Activated CD4-positive, alpha-beta T cell treated with anti-CD3 and anti-CD28 coated beads for 48 hours (primary cell): ENCODE data around the gene TEX35.
A peak's percentile ranks its signal among the peaks of the same experiment; 100 is the strongest.

Experiments
- DNase-seq: peaks from one replicate; pipeline ENCODE4 v3.0.0-alpha.2; 2020

Gene TEX35

DNA sequence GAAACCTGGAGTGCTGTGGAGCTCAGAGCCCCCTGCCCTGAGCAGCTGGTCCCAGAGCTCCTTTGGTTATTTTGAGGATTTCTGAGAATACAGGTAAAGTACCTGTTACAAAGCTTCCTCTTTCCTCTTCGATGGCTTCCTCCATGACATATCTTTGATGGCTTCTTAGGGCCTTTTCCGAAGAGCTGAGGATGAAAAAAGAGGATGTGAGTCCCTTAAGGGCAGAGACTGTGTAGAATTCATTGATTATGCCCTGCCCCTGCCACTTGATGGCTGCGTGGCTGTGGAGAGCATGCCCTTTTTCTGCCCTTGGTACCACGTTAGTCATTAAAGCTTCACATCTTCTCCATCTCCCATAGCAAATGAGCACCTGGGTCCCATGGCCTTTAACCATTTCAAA, 14.2 kb downstream of the TEX35 start:
- DNase-seq: no peak

DNA sequence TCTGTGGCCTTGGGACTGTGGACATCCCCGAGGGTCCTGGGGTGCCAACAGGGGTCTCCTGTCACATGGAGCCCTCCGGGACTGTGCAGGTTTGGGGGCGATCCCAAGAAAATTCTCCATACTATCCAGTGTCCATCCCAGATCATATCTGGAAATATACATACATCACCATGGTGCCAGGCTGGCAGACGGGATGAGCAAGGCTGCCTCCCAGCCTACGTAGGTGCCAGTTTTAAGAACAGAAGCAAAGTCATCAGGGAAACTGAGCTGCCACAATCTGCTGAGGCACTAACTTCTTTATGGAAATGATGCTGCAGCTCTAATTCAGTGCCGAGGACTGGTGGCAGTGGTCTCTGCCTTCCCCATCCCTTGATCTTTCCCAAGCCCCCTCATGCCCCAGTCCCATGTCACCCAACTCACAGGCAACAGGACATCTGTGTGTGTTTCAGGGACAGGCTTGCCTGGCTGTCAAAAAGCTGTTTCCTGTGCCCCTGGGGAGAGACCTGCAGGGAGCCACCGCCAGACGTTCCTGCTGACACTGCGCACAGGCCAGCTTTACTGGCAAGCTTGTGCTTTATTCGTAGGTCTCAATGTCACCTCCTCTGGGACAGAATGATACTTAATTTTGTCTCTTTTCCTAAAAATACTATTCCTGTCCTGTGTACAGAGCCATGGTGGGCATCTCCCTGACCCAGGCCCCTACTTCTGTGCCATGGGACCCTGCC, 15.5 kb downstream of the TEX35 start:
- DNase-seq: no peak

DNA sequence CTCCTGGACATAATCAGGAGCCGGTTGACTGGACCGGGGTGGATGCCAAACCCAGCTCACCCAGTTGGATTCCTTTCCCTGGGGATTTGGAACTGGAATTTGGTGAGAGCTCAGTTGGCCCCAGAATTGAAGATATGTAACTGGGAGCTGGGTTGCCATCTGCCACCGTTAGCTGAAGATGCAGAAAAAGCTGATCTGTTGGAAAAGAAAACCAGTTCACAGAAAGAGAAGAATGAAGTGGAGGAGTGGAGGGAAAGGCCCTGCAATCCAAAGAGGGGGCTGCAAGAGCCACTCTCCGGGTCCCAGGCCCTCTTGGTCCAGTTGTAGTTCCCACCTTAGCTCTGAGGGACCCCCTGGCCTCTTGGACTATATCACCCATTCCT, 16.0 kb downstream of the TEX35 start:
- no peak for DNase-seq

DNA sequence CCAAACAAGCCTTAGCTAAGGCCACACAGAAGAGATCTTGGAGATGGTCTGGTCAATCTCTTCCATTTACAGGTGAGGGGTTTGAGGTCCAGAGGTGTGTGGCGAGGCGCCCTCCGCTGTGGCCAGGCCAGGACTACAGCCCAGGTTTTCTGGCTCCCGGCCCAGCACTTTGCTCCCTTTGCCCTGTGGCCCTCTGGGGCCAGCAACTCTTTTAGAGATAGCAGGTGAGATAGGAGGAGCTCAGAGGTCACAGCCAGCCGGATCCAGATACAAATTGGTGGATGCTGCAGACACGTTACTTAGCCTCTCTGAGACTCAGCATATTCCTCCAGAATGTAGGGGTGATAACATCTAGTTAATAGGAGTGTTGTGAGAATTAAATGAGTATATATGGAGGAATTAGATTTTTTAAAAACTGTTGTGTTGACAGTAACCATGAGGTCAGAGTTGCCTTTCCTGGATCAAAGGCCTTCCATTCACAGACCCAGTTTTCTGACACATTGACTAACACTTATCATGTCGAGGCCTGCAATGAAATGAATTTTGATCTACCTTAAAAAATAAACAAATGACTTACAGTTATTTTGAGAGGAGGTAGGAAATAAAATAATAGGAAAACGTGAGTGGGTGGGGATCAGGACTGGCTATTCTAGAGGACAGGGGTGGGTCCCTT, 16.6 kb downstream of the TEX35 start:
- no peak for DNase-seq

DNA sequence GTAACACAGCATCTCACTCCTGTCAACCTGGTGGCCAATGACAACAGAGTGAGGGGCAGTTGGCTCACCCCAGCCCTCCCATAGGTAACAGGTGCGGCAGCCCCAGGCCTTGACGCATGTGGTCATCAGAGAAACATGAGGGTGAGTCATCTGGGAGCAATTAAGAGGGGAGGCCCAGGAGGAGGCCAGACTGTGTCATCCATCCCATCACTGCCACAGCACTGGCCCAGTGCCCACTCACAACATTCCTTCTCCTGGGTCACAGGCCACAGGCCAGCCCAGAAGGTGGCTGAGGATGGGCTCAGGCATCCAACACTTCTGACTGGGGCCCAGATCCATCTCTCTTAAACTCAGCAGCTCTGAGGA, 17.1 kb downstream of the TEX35 start:
- no peak for DNase-seq

DNA sequence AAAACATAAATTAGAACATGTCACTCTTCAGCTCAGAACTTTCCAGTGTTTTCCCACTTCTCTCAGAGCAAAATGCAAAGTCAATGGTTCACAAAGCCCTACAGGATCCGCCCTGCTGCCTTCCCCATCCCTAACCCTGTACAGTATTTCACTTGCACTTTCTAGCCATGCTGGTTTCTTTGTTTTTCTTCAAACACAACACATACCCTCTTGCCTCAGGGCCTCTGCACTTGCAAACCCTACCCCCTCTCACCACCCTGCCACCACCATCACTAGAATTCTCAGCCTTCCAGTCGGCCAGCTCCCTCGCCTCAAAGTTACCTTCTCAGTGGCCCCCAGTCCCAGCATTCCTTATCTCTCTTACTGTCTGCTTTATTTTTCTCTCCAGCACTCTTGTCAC, 17.6 kb downstream of the TEX35 start:
- no peak for DNase-seq

DNA sequence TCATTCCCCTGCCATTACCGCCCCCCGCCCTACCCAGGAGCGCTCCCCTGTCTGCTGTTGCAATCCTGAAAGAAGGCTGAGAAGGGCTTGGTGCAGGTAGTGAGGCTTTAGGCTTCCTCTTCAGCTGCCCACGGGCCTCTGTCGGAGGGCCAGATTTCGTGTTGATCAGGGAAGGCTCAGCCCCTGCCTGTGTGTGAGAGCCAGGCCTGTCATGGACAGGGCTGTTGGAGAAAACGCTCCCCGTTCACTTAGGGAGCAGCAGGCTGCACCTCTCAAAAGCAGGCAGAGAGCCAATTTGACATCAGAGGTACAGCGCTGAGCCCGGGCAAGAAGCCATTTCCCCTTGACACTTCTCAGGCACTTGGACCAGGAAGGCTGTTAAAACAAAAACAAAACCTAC, 19.0 kb downstream of the TEX35 start:
- DNase-seq: no peak

DNA sequence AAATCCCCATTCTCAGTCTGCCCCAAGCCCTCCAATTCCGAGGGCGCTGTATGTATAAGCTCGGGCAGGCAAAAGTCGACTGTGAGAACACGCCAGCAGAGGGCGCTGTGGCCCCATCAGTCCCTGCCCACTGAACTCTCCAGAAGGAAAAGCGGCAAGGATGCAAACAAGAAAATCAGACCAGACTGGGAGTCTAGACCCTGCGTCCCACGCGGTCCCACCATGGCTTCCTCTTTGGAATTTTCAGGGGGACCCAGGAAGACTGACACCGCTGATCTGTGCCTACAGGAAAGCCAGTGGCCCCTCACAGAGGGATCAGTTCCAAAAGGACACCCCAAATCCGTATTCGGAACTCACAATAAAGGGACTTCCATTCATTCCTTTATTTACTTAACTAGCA, 19.5 kb downstream of the TEX35 start:
- DNase-seq: peak; percentile 84

DNA sequence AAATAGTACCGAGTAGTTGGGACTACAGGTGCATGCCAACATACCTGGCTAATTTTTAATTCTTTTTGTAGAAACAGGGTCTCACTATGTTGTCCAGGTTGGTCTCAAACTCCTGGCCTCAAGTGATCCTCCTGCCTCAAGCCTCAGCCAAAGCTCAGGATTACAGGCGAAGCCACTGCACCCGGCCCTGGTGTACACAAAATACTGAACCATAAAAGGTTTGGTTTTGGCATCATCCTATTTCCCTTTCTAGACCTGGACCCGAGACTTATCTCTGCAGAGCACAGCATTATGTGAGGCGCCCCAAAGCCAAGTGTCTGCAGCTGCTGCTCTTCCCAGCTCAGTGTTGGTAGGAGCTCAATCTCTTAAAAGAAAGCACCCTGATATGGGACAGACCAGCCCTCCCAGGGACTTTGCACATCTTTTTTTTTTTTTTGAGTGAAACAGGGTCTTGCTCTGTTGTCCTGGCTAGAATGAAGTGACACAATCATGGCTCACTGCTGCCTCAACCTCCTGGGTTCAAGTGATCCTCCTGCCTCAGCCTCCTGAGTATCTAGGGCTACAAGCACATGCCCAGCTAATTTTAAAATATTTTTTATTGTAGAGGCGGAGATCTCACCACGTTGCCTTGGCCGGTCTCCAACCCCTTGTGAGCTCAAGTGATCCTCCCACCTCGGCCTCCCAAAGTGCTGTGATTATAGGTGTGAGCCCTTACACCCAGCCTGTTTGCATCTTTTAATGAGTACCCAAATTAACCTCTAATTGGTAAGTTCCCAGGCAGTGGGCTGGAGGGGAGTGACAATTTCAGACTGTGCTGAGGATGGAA, 20.4 kb downstream of the TEX35 start:
- no peak for DNase-seq

DNA sequence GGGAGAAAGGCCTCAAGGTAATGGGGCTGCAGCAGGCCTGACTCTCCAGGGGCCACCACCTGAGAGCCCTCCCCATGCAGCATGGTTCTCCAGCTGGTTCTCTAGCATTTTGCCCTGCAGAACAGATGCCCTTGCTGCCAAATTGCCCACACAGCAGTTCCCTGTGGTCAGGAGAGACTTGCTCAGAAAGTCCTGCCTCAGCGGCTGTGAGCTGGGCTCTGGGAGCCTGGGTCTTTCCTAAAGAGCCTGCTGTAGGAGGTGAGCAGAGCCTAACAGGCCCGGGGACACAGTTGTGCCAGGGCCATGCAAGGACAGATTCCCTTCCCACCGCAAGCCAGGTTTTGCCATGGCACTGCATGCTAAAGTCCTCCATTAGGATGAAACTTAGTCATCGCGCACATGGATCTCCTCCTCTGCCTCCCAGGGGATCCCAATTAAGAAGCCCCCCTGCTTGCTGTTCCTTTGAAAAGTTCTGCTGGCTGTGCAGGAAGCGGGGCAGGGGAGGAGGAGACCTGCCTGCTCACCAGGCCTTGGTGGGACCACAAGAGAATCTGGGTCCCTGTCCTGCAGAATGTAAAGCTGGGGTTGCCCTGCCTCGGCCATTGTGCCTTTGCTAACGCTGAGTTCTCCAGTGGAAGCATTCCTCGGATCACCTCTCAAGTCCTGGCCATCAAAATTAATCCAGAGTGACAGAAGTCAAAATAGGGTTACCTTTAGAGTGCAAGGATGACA, 21.4 kb downstream of the TEX35 start:
- no peak for DNase-seq

DNA sequence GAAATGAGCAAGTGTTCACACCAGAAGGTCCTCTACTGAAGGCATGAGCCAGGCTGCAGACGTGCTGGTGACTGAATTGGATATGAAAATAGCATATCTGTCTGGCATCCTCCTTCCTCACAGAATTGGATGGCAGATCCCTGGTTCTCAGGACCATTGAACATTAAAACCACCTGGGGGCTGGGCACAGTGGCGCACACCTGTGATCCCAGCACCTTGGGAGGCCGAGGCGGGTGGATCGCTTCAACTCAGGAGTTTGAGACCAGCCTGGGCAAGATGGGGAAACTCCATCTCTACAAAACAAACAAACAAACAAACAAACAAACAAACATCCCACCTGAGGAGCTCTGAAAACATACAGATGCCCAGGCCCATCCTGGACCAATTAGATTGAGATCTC, 23.4 kb downstream of the TEX35 start:
- no peak for DNase-seq

DNA sequence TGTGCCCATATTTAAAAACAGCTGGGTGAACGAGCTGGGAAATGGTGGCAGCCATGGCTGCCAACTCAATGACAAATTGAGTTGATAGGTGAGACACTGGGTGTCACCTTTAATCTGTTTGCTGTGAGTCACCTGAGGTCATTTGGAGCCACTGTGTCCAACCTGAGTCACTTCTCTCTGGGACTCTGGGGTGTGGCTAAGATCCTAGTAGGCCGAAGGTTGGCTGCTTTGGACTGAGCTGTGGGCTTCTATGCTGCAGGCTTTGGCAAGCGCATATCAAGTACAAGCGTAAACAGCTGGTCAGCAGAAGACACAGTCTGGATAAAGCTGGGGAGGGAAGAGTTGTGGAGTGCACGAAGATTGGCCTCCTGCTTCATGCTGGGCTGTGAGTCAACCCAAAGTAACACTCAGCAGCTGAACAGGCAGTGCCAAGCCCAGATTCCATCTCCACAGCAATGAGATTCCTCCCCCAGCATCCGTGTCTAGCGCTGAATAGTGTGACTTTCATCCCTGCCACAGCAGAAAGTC, 24.0 kb downstream of the TEX35 start:
- DNase-seq: no peak

DNA sequence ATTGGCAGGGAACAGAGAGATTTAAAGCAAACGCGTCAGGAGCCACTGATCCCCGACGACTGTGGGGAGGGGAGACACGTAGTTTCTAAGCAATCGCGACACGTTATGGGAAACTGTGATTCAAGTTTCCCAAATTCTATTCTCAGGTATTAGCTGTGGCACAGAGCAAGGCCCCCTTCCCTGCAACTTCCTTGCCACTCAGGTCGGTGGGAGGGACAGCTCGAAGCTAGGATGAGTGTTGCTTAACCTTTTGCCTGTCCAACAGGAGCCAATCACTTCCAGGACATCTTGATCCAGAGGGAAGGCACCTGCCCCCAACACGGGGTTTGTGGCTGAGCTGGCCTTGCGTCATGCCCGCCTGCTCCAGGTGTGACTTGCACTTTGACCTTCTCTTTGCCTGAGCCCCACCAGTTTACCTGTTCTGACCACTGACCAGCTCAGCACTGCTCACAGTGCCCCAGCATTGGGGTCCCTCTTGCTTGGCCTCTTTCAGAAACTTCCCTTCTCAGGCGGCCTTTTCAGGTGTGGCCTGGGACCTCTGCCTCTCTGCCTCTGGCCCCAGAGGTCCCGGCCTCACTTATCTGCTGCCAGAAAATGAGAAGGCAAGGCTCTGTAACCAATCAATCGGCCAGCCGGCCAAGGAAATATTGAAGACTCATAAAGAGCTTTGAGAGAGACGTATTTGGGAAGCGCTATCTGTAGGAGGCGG, 24.6 kb downstream of the TEX35 start:
- DNase-seq: no peak

DNA sequence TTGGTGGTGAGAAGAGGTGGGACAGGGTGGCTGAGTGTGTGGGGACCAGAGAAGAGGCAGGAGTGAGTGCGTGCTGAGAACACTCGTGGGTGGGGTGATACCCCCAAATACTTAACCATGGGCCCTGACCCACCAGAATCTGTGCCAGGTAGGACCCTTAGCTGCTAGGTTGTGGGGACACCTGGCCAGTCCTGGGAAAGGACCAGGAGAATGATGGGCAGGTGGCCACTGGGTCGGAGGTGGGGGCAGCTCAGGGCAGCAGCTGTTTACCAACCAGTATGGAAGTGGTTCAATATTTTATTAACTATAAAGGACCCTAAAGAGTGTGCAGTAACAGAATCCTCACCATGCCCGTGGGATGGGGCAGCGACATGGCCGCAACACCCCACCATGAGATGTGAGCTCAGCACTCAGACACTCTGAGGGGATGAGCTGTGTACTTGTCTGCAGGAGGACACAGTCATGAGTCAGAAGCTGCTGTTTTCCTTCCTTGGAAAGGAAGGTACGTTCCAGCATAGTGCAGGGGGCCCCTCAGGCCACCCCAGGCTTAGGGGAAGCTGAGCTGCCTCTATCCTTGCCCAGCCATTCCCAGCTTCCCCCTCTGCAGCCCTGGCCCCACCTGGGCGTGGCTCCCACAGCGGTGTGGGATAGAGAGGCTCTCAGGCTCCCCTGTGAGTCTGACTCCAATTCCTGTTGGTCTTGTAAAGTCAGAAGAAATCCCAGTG, 25.4 kb downstream of the TEX35 start:
- no peak for DNase-seq

DNA sequence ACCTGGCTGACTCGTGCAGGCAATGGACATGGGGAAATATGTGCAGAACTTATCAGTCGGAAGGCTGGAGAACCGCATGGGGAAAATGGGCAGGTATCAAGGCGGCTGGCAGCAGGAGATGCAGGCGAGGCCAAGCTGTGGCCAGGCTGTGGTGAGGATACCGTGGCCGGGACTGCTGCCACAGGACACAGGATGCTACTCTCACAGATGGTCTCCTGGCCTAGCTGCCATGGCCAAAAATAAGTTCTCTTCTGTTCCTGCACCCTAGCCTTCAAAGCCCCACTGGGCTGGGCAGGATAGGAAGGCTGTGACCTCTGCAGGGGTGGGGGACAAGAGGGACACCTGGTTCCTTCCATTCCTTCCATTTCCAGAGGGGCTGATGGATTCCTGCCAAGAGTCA, 26.4 kb downstream of the TEX35 start:
- no peak for DNase-seq

DNA sequence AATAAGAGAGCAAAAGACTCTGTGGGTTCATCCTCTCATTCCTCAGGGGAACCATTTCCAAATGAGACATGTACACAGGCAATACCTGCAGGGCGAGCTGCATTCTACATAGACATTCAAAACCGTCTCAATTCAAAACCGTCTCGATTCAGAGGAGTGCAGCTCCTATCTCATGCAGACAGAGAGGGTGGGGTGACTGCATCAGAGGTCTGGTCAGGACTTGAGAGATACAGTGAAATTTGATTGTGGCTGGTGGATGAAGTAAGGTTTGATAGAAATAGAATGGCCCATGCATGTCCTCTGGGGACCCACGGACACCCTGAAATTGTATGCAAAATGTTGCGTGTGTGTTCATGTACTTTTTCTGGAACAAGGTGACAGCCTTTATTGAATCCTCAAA, 27.3 kb downstream of the TEX35 start:
- no peak for DNase-seq

DNA sequence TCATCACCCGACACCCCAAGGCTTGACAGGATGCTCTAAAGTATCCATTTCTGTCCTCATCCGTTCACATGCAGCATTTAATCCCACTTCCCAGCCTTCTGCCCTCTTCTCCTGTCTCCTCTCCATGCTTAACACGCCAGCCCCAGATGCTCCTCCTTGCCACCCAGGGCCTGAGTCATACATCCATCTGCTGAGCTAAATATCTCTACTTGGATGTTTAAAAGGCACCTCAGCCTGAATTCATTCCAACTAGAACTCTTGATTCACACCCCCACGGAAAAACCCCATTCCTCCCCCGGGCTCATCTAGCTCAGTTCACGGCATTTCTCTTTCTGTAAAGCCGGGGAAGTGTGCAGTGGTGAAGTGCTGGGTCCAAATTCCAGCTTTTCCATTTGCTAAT, 27.7 kb downstream of the TEX35 start:
- DNase-seq: no peak

DNA sequence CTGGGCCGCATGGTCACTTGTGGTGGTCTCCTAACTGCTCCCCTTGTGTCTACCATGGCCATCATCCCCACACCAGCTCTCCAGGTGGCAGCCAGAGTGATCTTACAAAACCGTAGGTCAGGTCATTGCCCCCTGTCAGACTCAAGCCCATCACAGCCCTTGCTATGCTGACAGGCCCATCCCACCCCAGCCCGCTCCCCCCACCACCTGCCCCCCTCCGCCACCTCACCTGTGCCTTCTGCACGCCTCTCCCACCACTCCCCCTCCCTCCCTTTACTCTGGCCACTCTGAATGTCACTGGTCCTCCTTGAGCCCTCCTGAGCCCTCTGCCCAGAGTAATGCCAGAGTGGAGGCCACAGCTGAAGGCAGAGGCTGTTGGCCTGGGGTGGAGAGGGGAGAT, 28.5 kb downstream of the TEX35 start:
- no peak for DNase-seq

DNA sequence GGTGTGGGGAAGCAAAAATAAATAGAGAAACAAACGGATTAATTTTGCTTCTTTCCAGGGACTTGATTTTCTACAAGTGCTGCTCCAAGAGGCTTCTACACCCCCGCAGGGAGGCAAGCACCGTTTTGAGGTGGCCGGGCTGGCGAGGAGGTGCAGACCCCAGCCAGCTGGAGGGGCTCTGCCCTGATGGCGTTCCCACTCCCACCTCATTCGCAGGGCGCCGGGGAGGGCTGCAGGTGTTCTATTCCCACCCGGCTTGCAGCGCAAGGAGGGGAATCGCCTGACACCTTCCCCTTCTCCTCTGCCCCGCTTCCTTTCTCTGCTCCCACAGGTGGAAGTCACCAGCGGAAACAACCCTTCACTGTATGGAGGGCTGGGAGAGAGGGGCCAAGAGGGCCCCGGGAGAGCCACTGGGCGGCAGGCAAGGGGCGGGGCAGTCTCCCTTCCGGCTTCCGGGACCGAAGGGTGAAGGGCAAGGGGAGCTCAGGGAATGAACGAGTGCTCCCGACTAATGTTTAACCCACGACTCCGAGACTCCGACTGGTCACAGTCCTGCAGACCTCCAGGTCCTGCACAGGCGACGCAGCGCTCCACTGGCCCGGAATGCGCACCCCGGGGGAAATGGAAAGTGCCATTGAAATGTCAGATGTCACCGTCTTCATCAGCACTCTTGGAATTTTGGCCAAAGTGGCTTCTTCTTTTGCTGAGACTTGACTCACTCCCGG, 29.1 kb downstream of the TEX35 start:
- DNase-seq: peak; percentile 56

DNA sequence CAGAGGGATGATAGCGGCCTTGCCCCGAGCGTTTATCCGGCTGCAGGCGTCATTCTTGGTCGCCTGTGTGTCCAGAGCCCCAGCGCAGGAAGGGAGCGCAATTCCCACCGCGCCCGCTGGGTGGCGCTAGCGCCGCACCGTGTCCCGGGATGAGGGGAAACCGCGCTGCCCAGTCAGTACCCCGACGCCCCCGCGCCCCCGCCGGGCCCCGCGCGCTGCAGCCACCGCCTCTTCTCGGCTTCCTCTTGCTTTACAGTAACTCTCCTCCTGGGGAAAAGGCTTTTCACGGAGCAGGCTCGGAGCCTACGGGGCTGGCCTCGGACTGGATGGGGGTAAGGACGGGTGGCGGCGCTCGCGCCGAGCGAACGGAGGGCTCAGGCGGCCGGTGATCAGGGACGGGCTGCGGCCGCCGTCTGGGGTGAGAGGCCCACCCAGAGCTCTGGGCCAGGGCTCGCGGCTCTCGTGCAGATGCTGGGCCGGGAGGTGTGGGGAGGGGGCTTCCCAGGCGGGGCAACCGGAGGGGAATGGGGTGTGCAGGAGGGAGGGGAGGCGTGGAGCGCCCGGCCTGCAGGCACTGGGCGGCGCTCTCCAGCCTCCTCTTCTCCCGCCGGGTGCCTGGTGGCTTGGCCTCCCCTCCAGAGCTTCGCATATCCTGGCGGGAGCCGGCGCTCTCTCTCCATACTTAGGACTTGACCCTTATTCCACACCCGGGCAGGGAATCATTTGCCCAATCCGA, 29.8 kb downstream of the TEX35 start:
- peak; percentile 92 for DNase-seq

DNA sequence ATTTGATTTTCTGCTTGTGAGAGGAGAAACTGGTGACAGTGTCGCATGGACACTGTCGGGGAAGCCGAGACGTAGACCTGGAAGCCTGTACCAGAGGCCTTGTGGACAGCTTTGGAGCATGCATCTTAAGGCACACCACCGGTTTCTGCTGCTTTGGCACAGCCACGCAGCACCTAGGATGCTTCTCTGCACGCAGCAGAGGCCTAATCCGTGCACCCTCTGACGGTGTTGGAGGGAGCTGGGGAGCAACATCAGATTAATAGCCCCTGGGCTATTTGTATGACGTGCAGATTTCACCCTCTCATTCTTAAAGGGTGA, 30.3 kb downstream of the TEX35 start:
- no peak for DNase-seq
